ENCODE data around the gene HTRA1. TPM values are rescaled to one million over a fixed set of nuclear protein-coding genes. Genes with fewer than 3 reads are reported as not detected.

Gene HTRA1
- polyA plus RNA-seq, 1 of the 3 experiments (the other 2 are of a cell fraction), result 291 TPM

GRCh38 chr10:122541541-122542002 is 80.2 kb downstream of the HTRA1 start:
- no peak overlapping the region for H3K27ac ChIP-seq (ENCODE audit: low read depth in 2 of 2, low read length in 1 of 2)
- H2AFZ ChIP-seq (ENCODE audit: low read depth), result no peak overlapping the region
- no peak for DNase-seq
- no peak for TF ChIP-seq RAD21 (IDR thresholded peaks at IDR 0.05; ENCODE audit: low read length)
- no peak for TF ChIP-seq SIN3A (IDR thresholded peaks at IDR 0.05; ENCODE audit: borderline replicate concordance, low read depth, low read length)
- no peak for TF ChIP-seq MXI1 (IDR thresholded peaks at IDR 0.05; ENCODE audit: low read depth, low read length)
- no peak for TF ChIP-seq TCF12 (IDR thresholded peaks at IDR 0.05)
- TF ChIP-seq, protein P1, sequence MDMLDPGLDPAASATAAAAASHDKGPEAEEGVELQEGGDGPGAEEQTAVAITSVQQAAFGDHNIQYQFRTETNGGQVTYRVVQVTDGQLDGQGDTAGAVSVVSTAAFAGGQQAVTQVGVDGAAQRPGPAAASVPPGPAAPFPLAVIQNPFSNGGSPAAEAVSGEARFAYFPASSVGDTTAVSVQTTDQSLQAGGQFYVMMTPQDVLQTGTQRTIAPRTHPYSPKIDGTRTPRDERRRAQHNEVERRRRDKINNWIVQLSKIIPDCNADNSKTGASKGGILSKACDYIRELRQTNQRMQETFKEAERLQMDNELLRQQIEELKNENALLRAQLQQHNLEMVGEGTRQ (IDR thresholded peaks at IDR 0.05; ENCODE audit: borderline replicate concordance, low read depth, low read length), result no peak
- TF ChIP-seq FOSL2 (IDR thresholded peaks at IDR 0.05; ENCODE audit: borderline replicate concordance, low read depth), result no peak
- no peak for TF ChIP-seq IRF3 (IDR thresholded peaks at IDR 0.05; ENCODE audit: low read depth, low read length)
- no peak for TF ChIP-seq ZBTB33 (IDR thresholded peaks at IDR 0.05; ENCODE audit: borderline replicate concordance, low read depth)
- no peak for TF ChIP-seq TAF1 (IDR thresholded peaks at IDR 0.05; ENCODE audit: borderline replicate concordance, low read depth, low read length)
- no peak for TF ChIP-seq SMC3 (IDR thresholded peaks at IDR 0.05; ENCODE audit: low read depth, low read length)
- TF ChIP-seq GATA2 (CRISPR knock-in tag; IDR thresholded peaks at IDR 0.05), result no peak
- no peak for TF ChIP-seq RCOR1 (IDR thresholded peaks at IDR 0.05; ENCODE audit: low read length)
- TF ChIP-seq, protein P2, sequence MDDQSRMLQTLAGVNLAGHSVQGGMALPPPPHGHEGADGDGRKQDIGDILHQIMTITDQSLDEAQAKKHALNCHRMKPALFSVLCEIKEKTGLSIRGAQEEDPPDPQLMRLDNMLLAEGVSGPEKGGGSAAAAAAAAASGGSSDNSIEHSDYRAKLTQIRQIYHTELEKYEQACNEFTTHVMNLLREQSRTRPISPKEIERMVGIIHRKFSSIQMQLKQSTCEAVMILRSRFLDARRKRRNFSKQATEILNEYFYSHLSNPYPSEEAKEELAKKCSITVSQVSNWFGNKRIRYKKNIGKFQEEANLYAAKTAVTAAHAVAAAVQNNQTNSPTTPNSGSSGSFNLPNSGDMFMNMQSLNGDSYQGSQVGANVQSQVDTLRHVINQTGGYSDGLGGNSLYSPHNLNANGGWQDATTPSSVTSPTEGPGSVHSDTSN (IDR thresholded peaks at IDR 0.05), result no peak
- no peak for TF ChIP-seq EP300 (IDR thresholded peaks at IDR 0.05; ENCODE audit: borderline replicate concordance in 1 of 2, low read depth in 1 of 2, low read length in 1 of 2)
- TF ChIP-seq FOXM1 (IDR thresholded peaks at IDR 0.05; ENCODE audit: low read depth), result no peak
- TF ChIP-seq JUND (IDR thresholded peaks at IDR 0.05), result no peak
- no peak for TF ChIP-seq POLR2AphosphoS5 (IDR thresholded peaks at IDR 0.05; ENCODE audit: low read depth, low read length)
- TF ChIP-seq CHD2 (IDR thresholded peaks at IDR 0.05; ENCODE audit: low read length, partially characterized antibody), result no peak
- no peak for TF ChIP-seq NRF1 (IDR thresholded peaks at IDR 0.05; ENCODE audit: low read depth, low read length)
- TF ChIP-seq CTCF (IDR thresholded peaks at IDR 0.05), result no peak
- WGBS (ENCODE audit: low lambda C conversion rate), result 26% methylated on average over 4 of the region's 4 CpGs
- no peaks in the 10 kb centered on the region for H3K27me3 ChIP-seq (ENCODE audit: insufficient read depth)
- no peak overlapping the region for H3K4me3 ChIP-seq (ENCODE audit: low read depth in 2 of 2, low read length in 1 of 2)
- no peaks in the 10 kb centered on the region for H4K20me1 ChIP-seq (ENCODE audit: insufficient read depth)
- no peaks in the 10 kb centered on the region for H3K9me2 ChIP-seq
- POLR2A ChIA-PET, result no interaction called here
- no peak overlapping the region for H3K9ac ChIP-seq
- no peak overlapping the region for H3K4me2 ChIP-seq
- CTCF ChIA-PET, result interaction anchor here (1.0 kb wide), 1 partner anchor 21 kb away, joined by 3 read pairs; no protein-coding TSS in a partner anchor
- no peaks in the 10 kb centered on the region for H3F3A ChIP-seq (replicated peaks; ENCODE audit: insufficient read depth)
- H3K4me1 ChIP-seq (ENCODE audit: control insufficient read depth in 1 of 2, insufficient read depth in 2 of 2, low read depth in 1 of 2, low read length in 1 of 2), result no peaks in the 10 kb centered on the region; a peak in 1 of 4 replicates
- H3K36me3 ChIP-seq (replicated peaks in 1 of 2; ENCODE audit: control insufficient read depth in 1 of 2, insufficient read depth in 2 of 2, low read length in 1 of 2), result no peaks in the 10 kb centered on the region
- H3K79me2 ChIP-seq (ENCODE audit: insufficient read depth), result no peaks in the 10 kb centered on the region
- H3K9me3 ChIP-seq, result peaks cover 3% of the 10 kb centered on the region; the same call in 1 of the 2 replicates

All from SK-N-SH (cell line).